Gastroesophageal sphincter (tissue), 4 donors: ENCODE data around the gene PRKACA. TPM values are rescaled to one million over a fixed set of nuclear protein-coding genes. Genes with fewer than 3 reads are reported as not detected.

Experiments used
- ATAC-seq: fragments of 150-250 bp; one replicate; pipeline ENCODE4 v1.9.1; 2016; ENCODE audit warnings: mild to moderate bottlenecking, moderate library complexity
- H3K27ac ChIP-seq, 4 donors: fragments of 200-600 bp; sonication (generic) in 3 of 4; 1 replicate in 3 of 4; 2 replicates in 1 of 4; pipeline ENCODE4 v1.5.1; 2016 to 2019
- H3K27me3 ChIP-seq: fragments of 200-600 bp; sonication (generic); one replicate; pipeline ENCODE4 v1.5.1; 2019
- H3K36me3 ChIP-seq, 2 donors: fragments of 200-600 bp; sonication (generic); one replicate each; pipeline ENCODE4 v1.5.1; 2019; ENCODE audit warnings: control low read depth in 1 of 2
- H3K4me1 ChIP-seq, 3 donors: fragments of 200-600 bp; sonication (generic); 1 replicate in 2 of 3; 2 replicates in 1 of 3; pipeline ENCODE4 v1.5.1; 2016 to 2019; ENCODE audit warnings: control low read depth in 2 of 3
- H3K4me3 ChIP-seq, 2 donors: fragments of 200-600 bp; sonication (generic); one replicate each; pipeline ENCODE4 v1.5.1; 2019; ENCODE audit warnings: mild to moderate bottlenecking in 1 of 2, moderate library complexity in 1 of 2
- H3K9me3 ChIP-seq, 3 donors: fragments of 200-600 bp; sonication (generic); one replicate each; pipeline ENCODE4 v1.5.1; 2017 to 2019; ENCODE audit warnings: control low read depth in 2 of 3
- CTCF ChIP-seq, 4 experiments: fragments of 200-600 bp in 2 of 4; fragments of 450-650 bp in 2 of 4; sonication (generic) in 1 of 4; IDR thresholded peaks; one replicate each; pipeline ENCODE4 v1.5.1; 2017 to 2019; ENCODE audit warnings: antibody characterized with exemption in 4 of 4, mild to moderate bottlenecking in 2 of 4, moderate library complexity in 2 of 4
- EP300 ChIP-seq: sonication (generic); formaldehyde crosslinking; IDR thresholded peaks from one replicate; pipeline ENCODE4 v1.6.1; 2017; ENCODE audit warnings: antibody characterized with exemption, mild to moderate bottlenecking
- POLR2A ChIP-seq, 2 donors: fragments of 450-650 bp; IDR thresholded peaks; one replicate each; pipeline ENCODE4 v1.6.1; 2017; ENCODE audit warnings: antibody characterized with exemption in 2 of 2, mild to moderate bottlenecking in 2 of 2, moderate library complexity in 1 of 2
- POLR2AphosphoS5 ChIP-seq: sonication (generic); formaldehyde crosslinking; IDR thresholded peaks from one replicate; pipeline ENCODE4 v1.6.1; 2017; ENCODE audit warnings: antibody characterized with exemption
- WGBS, 2 donors: methylation state at CpG; one replicate each; pipeline ENCODE4 v1.1.5; 2018; ENCODE audit warnings: low coverage in 1 of 2; 5-methylcytosine and 5-hydroxymethylcytosine counted together
- total RNA-seq, 4 donors: library from RNA; depleted of rRNA; stranded (reverse); fragments of >200 nt; gene quantifications; one replicate each; pipeline ENCODE4 v1.1.0, GENCODE V29; 2016

Gene PRKACA
- total RNA-seq, 4 donors from 2014 or later = 62.3 to 138 (median 76.6) TPM

- no CpG with 5 or more reads among the region's 142 CpGs for WGBS, 2 donors
- Histone ChIP-seq H3K9me3 (peaks cover 0 to 12% (median 0%) of the 10 kb centered on the region in 3 donors), H3K27ac (peak overlapping the region in 3 of 4 donors; percentile 97 to 99 (median 98)), H3K4me3 (peak overlapping the region; percentile 67 to 89), H3K36me3 (peaks cover 0 to 17% of the 10 kb centered on the region in 2 donors), H3K4me1 (peaks cover 0 to 25% (median 10%) of the 10 kb centered on the region in 3 donors), H3K27me3 (no peaks in the 10 kb centered on the region)
- peak; percentile 2 for ATAC-seq
- TF ChIP-seq POLR2A (IDR thresholded peaks at IDR 0.05) = no peak
- peak in 2 of 4 experiments; percentile 15 to 25 for TF ChIP-seq CTCF (IDR thresholded peaks at IDR 0.05)
Observed at GRCh38 chr19:14089662-14090508, 27.7 kb downstream of the PRKACA start.

GRCh38 chr19:14089412-14089661, 28.2 kb downstream of the PRKACA start:
- Histone ChIP-seq H3K4me3 (peak overlapping the region; percentile 31 to 89), H3K9me3 (peaks cover 0 to 12% (median 0%) of the 10 kb centered on the region in 3 donors), H3K36me3 (peaks cover 0 to 17% of the 10 kb centered on the region in 2 donors), H3K27ac (peak overlapping the region in 3 of 4 donors; percentile 97 to 99 (median 98)), H3K27me3 (no peaks in the 10 kb centered on the region), H3K4me1 (peaks cover 0 to 25% (median 10%) of the 10 kb centered on the region in 3 donors)
- WGBS, 2 donors = 5 to 15% methylated on average over 8 to 11 of the region's 16 CpGs
- no peak for ATAC-seq
- no peak for TF ChIP-seq POLR2A (IDR thresholded peaks at IDR 0.05)
- TF ChIP-seq CTCF (IDR thresholded peaks at IDR 0.05) = peak in 1 of 4 experiments; percentile 20

GRCh38 chr19:14088634-14089411, 28.7 kb downstream of the PRKACA start:
- peaks cover 0 to 25% (median 10%) of the 10 kb centered on the region in 3 donors for H3K4me1 ChIP-seq
- peaks cover 0 to 12% (median 0%) of the 10 kb centered on the region in 3 donors for H3K9me3 ChIP-seq
- H3K36me3 ChIP-seq = peaks cover 0 to 17% of the 10 kb centered on the region in 2 donors
- no peaks in the 10 kb centered on the region for H3K27me3 ChIP-seq
- peak overlapping the region in 1 of 2 donors; percentile 89 for H3K4me3 ChIP-seq
- ATAC-seq = no peak
- 59 to 78% methylated on average over 6 to 13 of the region's 30 CpGs for WGBS, 2 donors
- no peak for TF ChIP-seq POLR2AphosphoS5
- TF ChIP-seq EP300 = no peak
- no peak for TF ChIP-seq CTCF (IDR thresholded peaks at IDR 0.05)
- TF ChIP-seq POLR2A (IDR thresholded peaks at IDR 0.05) = no peak
- peak overlapping the region in 2 of 4 donors; percentile 97 to 99 for H3K27ac ChIP-seq

- no peaks in the 10 kb centered on the region for H3K9me3 ChIP-seq
- H3K4me3 ChIP-seq = no peak overlapping the region
- no peak for ATAC-seq
- peaks cover 0 to 30% (median 20%) of the 10 kb centered on the region in 3 donors for H3K4me1 ChIP-seq
- no peak overlapping the region for H3K27ac ChIP-seq
- peaks cover 0 to 17% of the 10 kb centered on the region in 2 donors for H3K36me3 ChIP-seq
- H3K27me3 ChIP-seq = no peaks in the 10 kb centered on the region
- WGBS, 2 donors = 93 to 100% methylated on average over 2 to 5 of the region's 5 CpGs
- TF ChIP-seq POLR2A (IDR thresholded peaks at IDR 0.05) = no peak
Observed at GRCh38 chr19:14086098-14086497, 31.5 kb downstream of the PRKACA start.

- Histone ChIP-seq H3K27me3 (no peaks in the 10 kb centered on the region), H3K27ac (peak within 1 kb of the TSS in 1 of 4 donors; percentile 7), H3K36me3 (peaks cover 0 to 17% of the 10 kb centered on the region in 2 donors), H3K9me3 (no peaks in the 10 kb centered on the region), H3K4me3 (no peak within 1 kb of the TSS), H3K4me1 (peaks cover 0 to 34% (median 23%) of the 10 kb centered on the region in 3 donors)
- WGBS, 2 donors = 100% methylated on average over 1 of the region's 54 CpGs; no CpG with 5 or more reads in 1 of the 2 donors
- TF ChIP-seq CTCF (IDR thresholded peaks at IDR 0.05) (no peak), POLR2A (IDR thresholded peaks at IDR 0.05) (no peak), EP300 (no peak), POLR2AphosphoS5 (no peak)
- ATAC-seq = no peak
Observed at GRCh38 chr19:14085309-14085995, 32.1 kb downstream of the PRKACA start, which contains the start of gene C19orf67. Gene C19orf67 (minus strand): TSS chr19:14085783. CDS start chr19:14085627, 156 bp downstream.
